K562 (cell line): ENCODE results near the gene LRRC26. TPM values are rescaled to one million over a fixed set of nuclear protein-coding genes. Genes with fewer than 3 reads are reported as not detected.

Experiments
- BCL6 ChIP-seq: fragments of 250-450 bp; sonication (Bioruptor Pico); IDR thresholded peaks from 2 replicates; pipeline ENCODE4 v1.4.0; 2020
- CBFA2T3 ChIP-seq: fragments of 450-650 bp; IDR thresholded peaks from 2 replicates; pipeline ENCODE4 v1.6.1; 2017
- CREM ChIP-seq: IDR thresholded peaks from 2 replicates; pipeline ENCODE4 v1.6.1; 2014; ENCODE audit warnings: antibody characterized with exemption, low read depth
- ESRRA ChIP-seq: fragments of 450-650 bp; IDR thresholded peaks from 2 replicates; pipeline ENCODE4 v1.6.1; 2014; ENCODE audit warnings: low read depth, mild to moderate bottlenecking, moderate library complexity, borderline replicate concordance
- ETV1 ChIP-seq: fragments of 450-650 bp; conservative IDR thresholded peaks from 2 replicates; pipeline ENCODE4 v1.6.1; 2016; ENCODE audit warnings: missing genetic modification characterization, control low read depth, low read depth, missing compliant biosample characterization
- FOXA1 ChIP-seq: fragments of 450-650 bp; IDR thresholded peaks from 2 replicates; pipeline ENCODE4 v1.6.1; 2016; ENCODE audit warnings: mild to moderate bottlenecking, borderline replicate concordance
- FOXK2 ChIP-seq, 2 experiments: fragments of 450-650 bp; IDR thresholded peaks in 1 of 2; conservative IDR thresholded peaks in 1 of 2; 2 replicates each; pipeline ENCODE4 v1.6.1; 2016; ENCODE audit warnings: low read depth in 2 of 2, mild to moderate bottlenecking in 1 of 2
- ILK ChIP-seq: fragments of 450-650 bp; IDR thresholded peaks from 2 replicates; pipeline ENCODE4 v1.6.1; 2016; ENCODE audit warnings: missing genetic modification characterization, low read depth, mild to moderate bottlenecking, missing compliant biosample characterization, moderate library complexity, borderline replicate concordance
- KLF10 ChIP-seq: fragments of 250-450 bp; sonication (Bioruptor Pico); IDR thresholded peaks from 2 replicates; pipeline ENCODE4 v1.6.1; 2021; ENCODE audit warnings: matching md5 sums
- MXI1 ChIP-seq: IDR thresholded peaks from 2 replicates; pipeline ENCODE4 v1.6.1; 2011; ENCODE audit warnings: low read depth, mild to moderate bottlenecking, improper control_type of control experiment, low read length
- NCOA1 ChIP-seq: fragments of 450-650 bp; IDR thresholded peaks from 2 replicates; pipeline ENCODE4 v1.6.1; 2016; ENCODE audit warnings: low read depth
- RAD21 ChIP-seq, 2 experiments: fragments of 250-450 bp in 1 of 2; fragments of 450-650 bp in 1 of 2; sonication (Bioruptor Pico) in 1 of 2; formaldehyde crosslinking in 1 of 2; IDR thresholded peaks in 1 of 2; conservative IDR thresholded peaks in 1 of 2; 2 replicates each; pipeline versions ENCODE4 v1.4.0 to v1.8.0; 2020 to 2022; ENCODE audit warnings: mild to moderate bottlenecking in 2 of 2, moderate library complexity in 1 of 2
- SMARCB1 ChIP-seq: IDR thresholded peaks from 2 replicates; pipeline ENCODE4 v1.6.1; 2011; ENCODE audit warnings: improper control_type of control experiment, low read depth; ENCODE audit not compliant: insufficient read length
- TEAD1 ChIP-seq, 2 experiments: fragments of 450-650 bp in 1 of 2; sonication (generic) in 1 of 2; formaldehyde crosslinking; IDR thresholded peaks; 2 replicates each; pipeline versions ENCODE4 v1.4.0 to v1.8.0; 2020 to 2022; ENCODE audit warnings: mild to moderate bottlenecking in 2 of 2, missing genetic modification reagents in 1 of 2
- VEZF1 ChIP-seq: fragments of 200-800 bp; sonication (Bioruptor generic); IDR thresholded peaks from 2 replicates; pipeline ENCODE4 v1.6.1; 2017; ENCODE audit warnings: missing genetic modification characterization, missing compliant biosample characterization
- ZBTB11 ChIP-seq, 3 experiments: fragments of 200-800 bp in 1 of 3; fragments of 250-450 bp in 1 of 3; fragments of 450-650 bp in 1 of 3; sonication (Bioruptor Pico) in 1 of 3; sonication (Bioruptor generic) in 1 of 3; formaldehyde crosslinking in 1 of 3; IDR thresholded peaks; 2 replicates each; pipeline versions ENCODE4 v1.6.1 to v1.8.0; 2016 to 2022; ENCODE audit warnings: mild to moderate bottlenecking in 2 of 3, missing genetic modification characterization in 2 of 3, missing compliant biosample characterization in 1 of 3, moderate library complexity in 1 of 3
- ZNF445 ChIP-seq: fragments of 250-450 bp; sonication (Bioruptor Pico); IDR thresholded peaks from 2 replicates; pipeline ENCODE4 v1.4.0; 2020; ENCODE audit warnings: low read depth, mild to moderate bottlenecking, moderate library complexity
- ZNF77 ChIP-seq: fragments of 250-450 bp; sonication (Bioruptor Pico); IDR thresholded peaks from 2 replicates; pipeline ENCODE4 v1.5.0; 2020
- polyA plus RNA-seq, 8 experiments: library from polyadenylated mRNA; depleted of rRNA in 4 of 8; stranded (reverse) in 5 of 8; unstranded in 3 of 8; fragments of >200 nt; fragmentation: Nextera tagmentation in 2 of 8; fragmentation: Illumina TruSeq in 1 of 8; extraction: Ambion mirVana in 2 of 8; extraction: Trizol in 1 of 8; gene quantifications; 2 replicates each; pipeline versions ENCODE4 v1.2.1 to v1.2.3, GENCODE V29; 2011 to 2014; ENCODE audit warnings: inconsistent platforms in 1 of 8, missing spikeins in 1 of 8
- total RNA-seq, 7 experiments: library from RNA; depleted of rRNA in 6 of 7; stranded (reverse); fragments of >200 nt in 6 of 7; fragmentation: Illumina TruSeq in 2 of 7; extraction: Trizol in 2 of 7; gene quantifications; 2 replicates each; pipeline versions ENCODE4 v1.2.1 to v1.2.3, GENCODE V29; 2011 to 2021; ENCODE audit warnings: low replicate concordance in 1 of 7
- TF ChIP-seq, protein P1 (sequence below), 2 experiments: fragments of 450-650 bp; conservative IDR thresholded peaks; 2 replicates each; pipeline ENCODE4 v1.6.1; 2017; ENCODE audit warnings: mild to moderate bottlenecking in 2 of 2, moderate library complexity in 2 of 2
- TF ChIP-seq, protein P2 (sequence below): fragments of 200-800 bp; sonication (Bioruptor generic); IDR thresholded peaks from 2 replicates; pipeline ENCODE4 v1.6.1; 2017; ENCODE audit warnings: missing genetic modification characterization, missing compliant biosample characterization

The LRRC26 gene
- total and polyA plus RNA-seq, 9 of the 15 experiments (the other 6 are each of a cell fraction or from before 2014, with no cell fraction given): not detected

GRCh38 chr9:137218754-137219271, 49.0 kb upstream of the LRRC26 start (continued):
- TF ChIP-seq VEZF1 (CRISPR knock-in tag): peak; percentile 63; the same call in 1 of the 2 replicates
- 0 out of 4 replicates have a peak, but pooled peaks of 1 of the 2 experiments have one; percentile 59 for TF ChIP-seq TEAD1 (CRISPR knock-in tag; IDR thresholded peaks at IDR 0.05)
- TF ChIP-seq ILK: no peak
- TF ChIP-seq ETV1: peak; percentile 51
- peak; percentile 75 for TF ChIP-seq CBFA2T3
- TF ChIP-seq NCOA1: peak; percentile 57; the same call in 1 of the 2 replicates
- TF ChIP-seq FOXK2 (conservative IDR thresholded peaks at IDR 0.05 in 1 of 2, IDR thresholded peaks at IDR 0.05 in 1 of 2; ENCODE audit: low read depth in 2 of 2): peak; percentile 48 to 59; a peak in 3 of 4 replicates
- no peak for TF ChIP-seq FOXA1
- TF ChIP-seq, protein P1, sequence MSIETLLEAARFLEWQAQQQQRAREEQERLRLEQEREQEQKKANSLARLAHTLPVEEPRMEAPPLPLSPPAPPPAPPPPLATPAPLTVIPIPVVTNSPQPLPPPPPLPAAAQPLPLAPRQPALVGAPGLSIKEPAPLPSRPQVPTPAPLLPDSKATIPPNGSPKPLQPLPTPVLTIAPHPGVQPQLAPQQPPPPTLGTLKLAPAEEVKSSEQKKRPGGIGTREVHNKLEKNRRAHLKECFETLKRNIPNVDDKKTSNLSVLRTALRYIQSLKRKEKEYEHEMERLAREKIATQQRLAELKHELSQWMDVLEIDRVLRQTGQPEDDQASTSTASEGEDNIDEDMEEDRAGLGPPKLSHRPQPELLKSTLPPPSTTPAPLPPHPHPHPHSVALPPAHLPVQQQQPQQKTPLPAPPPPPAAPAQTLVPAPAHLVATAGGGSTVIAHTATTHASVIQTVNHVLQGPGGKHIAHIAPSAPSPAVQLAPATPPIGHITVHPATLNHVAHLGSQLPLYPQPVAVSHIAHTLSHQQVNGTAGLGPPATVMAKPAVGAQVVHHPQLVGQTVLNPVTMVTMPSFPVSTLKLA (conservative IDR thresholded peaks at IDR 0.05): peak; percentile 54 to 81
- TF ChIP-seq SMARCB1: no peak
- peak; percentile 79 for TF ChIP-seq CREM
- peak; percentile 26; the same call in 1 of the 2 replicates for TF ChIP-seq ZNF445 (CRISPR knock-in tag)
- no peak for TF ChIP-seq BCL6
- TF ChIP-seq, protein P2, sequence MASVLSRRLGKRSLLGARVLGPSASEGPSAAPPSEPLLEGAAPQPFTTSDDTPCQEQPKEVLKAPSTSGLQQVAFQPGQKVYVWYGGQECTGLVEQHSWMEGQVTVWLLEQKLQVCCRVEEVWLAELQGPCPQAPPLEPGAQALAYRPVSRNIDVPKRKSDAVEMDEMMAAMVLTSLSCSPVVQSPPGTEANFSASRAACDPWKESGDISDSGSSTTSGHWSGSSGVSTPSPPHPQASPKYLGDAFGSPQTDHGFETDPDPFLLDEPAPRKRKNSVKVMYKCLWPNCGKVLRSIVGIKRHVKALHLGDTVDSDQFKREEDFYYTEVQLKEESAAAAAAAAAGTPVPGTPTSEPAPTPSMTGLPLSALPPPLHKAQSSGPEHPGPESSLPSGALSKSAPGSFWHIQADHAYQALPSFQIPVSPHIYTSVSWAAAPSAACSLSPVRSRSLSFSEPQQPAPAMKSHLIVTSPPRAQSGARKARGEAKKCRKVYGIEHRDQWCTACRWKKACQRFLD (CRISPR knock-in tag): no peak; the same call in 1 of the 2 replicates
- TF ChIP-seq ESRRA: peak; percentile 96
- peak in 1 of 2 experiments; percentile 30; a peak in 2 of 4 replicates for TF ChIP-seq RAD21 (CRISPR knock-in tag; conservative IDR thresholded peaks at IDR 0.05 in 1 of 2, IDR thresholded peaks at IDR 0.05 in 1 of 2)
- no peak for TF ChIP-seq ZNF77 (CRISPR knock-in tag)
- no peak for TF ChIP-seq KLF10
- TF ChIP-seq MXI1: 0 out of 2 replicates have a peak, but pooled peaks have one; percentile 67
- no peak; a peak in 1 of 6 replicates for TF ChIP-seq ZBTB11 (CRISPR knock-in tag; IDR thresholded peaks at IDR 0.05)
